ENCODE measurements around the gene PDE8A.

DNA sequence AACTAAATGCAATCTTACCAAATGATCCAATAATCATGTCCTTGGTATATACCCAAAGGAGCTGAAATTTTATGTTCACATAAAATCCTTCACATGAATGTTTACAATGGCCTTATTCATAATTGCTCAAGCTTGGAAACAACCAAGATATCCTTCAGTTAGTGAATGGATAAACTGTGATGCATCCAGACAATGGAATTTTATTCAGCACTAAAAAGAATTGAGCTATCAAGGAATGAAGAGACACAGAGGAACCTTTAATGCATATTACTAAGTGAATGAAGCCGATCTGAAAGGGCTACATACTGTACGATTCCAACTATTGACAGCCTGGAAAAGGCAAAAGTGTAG, 168.4 kb downstream of the PDE8A start:
- no peak for TF ChIP-seq CTCF (IDR thresholded peaks at IDR 0.05)
- TF ChIP-seq POLR2AphosphoS5 (IDR thresholded peaks at IDR 0.05; ENCODE audit: low read depth, low read length), result no peak
- no peak for TF ChIP-seq REST (IDR thresholded peaks at IDR 0.05; ENCODE audit: insufficient read depth in 1 of 2, low read depth in 2 of 2, low read length in 1 of 2)
